ENCODE data around the gene IL10RB. TPM values are rescaled to one million over a fixed set of nuclear protein-coding genes. Genes with fewer than 3 reads are reported as not detected.
"Not testable (repeated sequence)": the region's sequence is repeated elsewhere in the genome, so short reads cannot be mapped to it uniquely, and the experiment has no call there.

The IL10RB gene
- total RNA-seq, 3 donors from 2014 or later = 45.3 to 100 (median 77.0) TPM

DNA sequence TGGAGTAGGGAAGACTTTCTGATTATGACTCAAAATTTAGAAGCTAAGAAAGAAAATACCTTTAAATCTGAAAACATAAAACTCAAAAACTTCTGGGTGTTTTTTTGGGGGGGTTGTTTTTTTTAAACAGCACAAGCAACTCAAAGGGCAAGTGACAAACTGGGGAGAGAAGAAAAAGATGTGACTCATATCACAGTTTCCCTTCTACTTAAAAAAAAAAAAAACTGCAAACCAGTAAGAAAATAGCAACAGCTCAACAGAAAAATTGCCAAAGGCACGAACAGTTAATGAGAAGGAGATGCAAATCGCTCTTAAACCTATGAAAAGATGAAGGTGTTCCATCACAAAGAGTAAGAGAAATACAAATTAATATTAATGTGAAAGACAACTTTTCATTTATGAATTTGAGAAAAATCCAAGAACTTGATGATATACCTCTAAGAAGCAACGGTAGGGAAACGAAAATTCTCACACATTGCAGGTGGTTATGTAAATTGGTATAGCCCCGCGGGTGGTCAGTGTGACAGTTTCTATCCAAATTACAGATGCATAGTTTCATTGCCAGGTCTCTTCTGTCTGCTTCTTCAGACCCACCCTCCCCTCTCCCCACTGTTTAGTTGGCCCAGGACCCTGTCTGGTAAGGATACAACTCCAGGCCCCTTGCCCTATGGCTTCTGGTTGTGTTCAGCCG is 27.5 kb upstream of the IL10RB start:
- ATAC-seq = peak; percentile 25
- DNase-seq = no peak
- Histone ChIP-seq H3K9me3 (no peaks in the 10 kb centered on the region), H3K4me3 (no peak overlapping the region), H3K36me3 (ENCODE audit: low read depth) (no peaks in the 10 kb centered on the region), H3K4me1 (ENCODE audit: low read depth) (no peaks in the 10 kb centered on the region)
- TF ChIP-seq, protein P1, sequence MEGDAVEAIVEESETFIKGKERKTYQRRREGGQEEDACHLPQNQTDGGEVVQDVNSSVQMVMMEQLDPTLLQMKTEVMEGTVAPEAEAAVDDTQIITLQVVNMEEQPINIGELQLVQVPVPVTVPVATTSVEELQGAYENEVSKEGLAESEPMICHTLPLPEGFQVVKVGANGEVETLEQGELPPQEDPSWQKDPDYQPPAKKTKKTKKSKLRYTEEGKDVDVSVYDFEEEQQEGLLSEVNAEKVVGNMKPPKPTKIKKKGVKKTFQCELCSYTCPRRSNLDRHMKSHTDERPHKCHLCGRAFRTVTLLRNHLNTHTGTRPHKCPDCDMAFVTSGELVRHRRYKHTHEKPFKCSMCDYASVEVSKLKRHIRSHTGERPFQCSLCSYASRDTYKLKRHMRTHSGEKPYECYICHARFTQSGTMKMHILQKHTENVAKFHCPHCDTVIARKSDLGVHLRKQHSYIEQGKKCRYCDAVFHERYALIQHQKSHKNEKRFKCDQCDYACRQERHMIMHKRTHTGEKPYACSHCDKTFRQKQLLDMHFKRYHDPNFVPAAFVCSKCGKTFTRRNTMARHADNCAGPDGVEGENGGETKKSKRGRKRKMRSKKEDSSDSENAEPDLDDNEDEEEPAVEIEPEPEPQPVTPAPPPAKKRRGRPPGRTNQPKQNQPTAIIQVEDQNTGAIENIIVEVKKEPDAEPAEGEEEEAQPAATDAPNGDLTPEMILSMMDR (IDR thresholded peaks at IDR 0.05) = no peak
- intact Hi-C loops (cut with DNase I, micrococcal nuclease) = no loop called here

DNA sequence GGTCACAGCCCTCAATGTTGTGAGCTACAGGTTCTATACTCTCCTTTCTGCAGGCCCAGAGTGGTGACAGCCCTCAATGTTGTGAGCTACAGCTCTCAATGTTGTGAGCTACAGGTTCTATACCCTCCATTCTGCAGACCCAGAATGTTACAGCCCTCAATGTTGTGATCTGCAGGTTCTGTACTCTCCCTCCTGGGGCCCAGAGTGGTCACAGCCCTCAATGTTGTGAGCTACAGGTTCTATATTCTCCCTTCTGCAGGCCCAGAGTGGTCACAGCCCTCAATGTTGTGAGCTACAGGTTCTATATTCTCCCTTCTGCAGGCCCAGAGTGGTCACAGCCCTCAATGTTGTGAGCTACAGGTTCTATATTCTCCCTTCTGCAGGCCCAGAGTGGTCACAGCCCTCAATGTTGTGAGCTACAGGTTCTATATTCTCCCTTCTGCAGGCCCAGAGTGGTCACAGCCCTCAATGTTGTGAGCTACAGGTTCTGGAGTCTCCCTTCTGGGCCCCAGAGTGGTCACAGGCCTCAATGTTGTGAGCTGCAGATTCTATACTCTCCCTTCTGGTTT is 26.5 kb upstream of the IL10RB start:
- H3K4me3 ChIP-seq; intact Hi-C loops (cut with DNase I, micrococcal nuclease); H3K4me1 ChIP-seq (ENCODE audit: low read depth); ATAC-seq; H3K9me3 ChIP-seq; DNase-seq; H3K36me3 ChIP-seq (ENCODE audit: low read depth): not testable (repeated sequence)

DNA sequence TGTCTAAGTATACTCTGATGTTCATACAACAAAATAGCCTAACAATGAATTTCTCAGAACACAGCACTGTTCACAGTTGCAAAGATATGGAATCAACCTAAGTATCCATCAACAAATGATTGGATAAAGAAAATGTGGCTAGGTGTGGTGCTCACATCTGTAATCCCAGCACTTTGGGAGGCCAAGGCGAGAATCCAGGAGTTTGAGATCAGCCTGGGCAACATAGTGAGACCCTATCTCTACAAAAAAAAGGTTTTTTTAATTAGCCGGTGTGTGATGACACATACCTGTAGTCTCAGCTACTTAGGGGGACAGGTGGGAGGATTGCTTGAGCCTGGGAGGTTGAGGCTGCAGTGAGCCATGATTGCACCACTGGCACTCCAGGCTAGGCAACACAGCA is 25.8 kb upstream of the IL10RB start:
- H3K36me3 ChIP-seq (ENCODE audit: low read depth) = no peaks in the 10 kb centered on the region
- DNase-seq (no peak), ATAC-seq (no peak)
- intact Hi-C loops (cut with DNase I, micrococcal nuclease) = no loop called here
- no peaks in the 10 kb centered on the region for H3K9me3 ChIP-seq
- H3K4me1 ChIP-seq (ENCODE audit: low read depth) = no peaks in the 10 kb centered on the region
- TF ChIP-seq, protein P1 (IDR thresholded peaks at IDR 0.05) = no peak
- no peak overlapping the region for H3K4me3 ChIP-seq

DNA sequence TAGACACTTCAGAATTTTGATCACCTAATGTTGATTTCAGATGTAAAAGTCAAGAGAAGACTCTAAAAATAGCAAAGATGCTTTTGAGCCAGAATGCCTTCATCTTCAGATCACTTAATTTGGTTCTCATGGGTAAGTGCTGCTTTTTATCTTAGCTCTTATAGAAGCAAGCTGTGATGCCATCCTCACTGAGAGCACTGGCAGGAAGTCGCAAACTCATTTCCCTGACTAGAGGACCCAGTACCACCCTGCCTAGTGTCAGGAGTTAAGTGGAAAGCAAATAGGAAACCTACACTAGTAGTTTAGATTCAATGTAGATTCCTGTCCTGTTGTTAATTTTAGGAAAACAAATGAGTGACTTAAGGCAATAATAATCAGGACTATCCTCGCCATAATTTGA is 24.3 kb upstream of the IL10RB start:
- TF ChIP-seq, protein P1 (IDR thresholded peaks at IDR 0.05) = no peak
- DNase-seq (no peak), ATAC-seq (no peak)
- no peaks in the 10 kb centered on the region for H3K36me3 ChIP-seq (ENCODE audit: low read depth)
- H3K4me3 ChIP-seq = no peak overlapping the region
- intact Hi-C loops (cut with DNase I, micrococcal nuclease) = no loop called here
- H3K9me3 ChIP-seq = no peaks in the 10 kb centered on the region
- no peaks in the 10 kb centered on the region for H3K4me1 ChIP-seq (ENCODE audit: low read depth)

DNA sequence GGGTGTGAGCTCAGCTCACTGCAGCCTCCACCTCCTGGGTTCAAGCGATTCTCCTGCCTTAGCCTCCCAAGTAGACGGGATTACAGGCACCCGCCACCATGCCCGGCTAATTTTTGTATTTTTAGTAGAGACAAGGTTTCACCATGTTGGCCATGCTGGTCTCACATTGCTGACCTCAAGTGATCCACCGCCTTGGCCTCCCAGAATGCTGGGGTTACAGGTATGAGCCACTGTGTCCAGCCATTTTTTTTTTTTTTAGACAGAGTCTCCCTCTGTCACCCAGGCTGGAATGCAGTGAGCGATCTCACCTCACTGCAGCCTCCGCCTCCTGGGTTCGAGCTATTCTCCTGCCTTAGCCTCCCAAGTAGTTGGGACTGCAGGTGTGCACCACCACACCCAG is 23.3 kb upstream of the IL10RB start:
- H3K9me3 ChIP-seq; H3K4me3 ChIP-seq; ATAC-seq; DNase-seq; H3K36me3 ChIP-seq (ENCODE audit: low read depth); H3K4me1 ChIP-seq (ENCODE audit: low read depth); intact Hi-C loops (cut with DNase I, micrococcal nuclease): not testable (repeated sequence)

DNA sequence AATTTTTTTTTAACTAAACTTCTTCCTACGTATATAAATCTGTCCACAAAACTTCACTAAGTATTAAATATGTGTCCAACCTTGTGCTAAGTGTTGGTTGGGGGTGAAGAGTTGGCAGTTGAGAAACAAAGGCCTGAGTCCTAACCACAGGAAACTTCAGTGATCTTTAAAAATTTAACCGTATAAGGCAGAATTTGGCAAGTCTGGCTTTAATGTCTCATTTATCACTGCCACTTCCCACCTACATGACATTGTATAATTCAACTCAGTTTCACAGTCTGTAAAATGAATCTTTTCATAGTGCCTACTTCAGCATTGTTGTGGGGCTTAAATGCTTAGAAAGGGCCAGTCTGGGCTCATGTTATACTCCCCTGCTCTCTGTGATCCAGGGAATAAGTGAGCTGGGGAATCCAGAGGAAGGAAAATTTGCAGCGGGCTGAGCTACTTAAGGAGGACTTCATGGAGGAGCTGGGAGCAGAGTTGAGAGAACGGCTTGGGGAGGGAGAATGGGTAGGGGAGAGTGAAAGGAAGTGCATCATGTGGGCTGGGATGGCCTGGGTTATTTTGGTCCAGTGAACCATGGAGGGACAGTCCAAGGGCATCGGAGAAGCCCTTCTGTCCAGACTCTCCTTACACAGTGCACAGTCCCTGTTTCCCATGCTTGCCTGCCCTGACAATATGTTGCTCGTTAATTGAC is 21.9 kb upstream of the IL10RB start:
- no peaks in the 10 kb centered on the region for H3K4me1 ChIP-seq (ENCODE audit: low read depth)
- no peak for ATAC-seq
- TF ChIP-seq, protein P1 (IDR thresholded peaks at IDR 0.05) = no peak

More for the DNA sequence above, 21.9 kb upstream of the IL10RB start:
- DNase-seq = no peak
- intact Hi-C loops (cut with DNase I, micrococcal nuclease) = no loop called here
- no peaks in the 10 kb centered on the region for H3K9me3 ChIP-seq
- no peaks in the 10 kb centered on the region for H3K36me3 ChIP-seq (ENCODE audit: low read depth)
- no peak overlapping the region for H3K4me3 ChIP-seq

All from mucosa of descending colon (tissue), 3 donors.